ENCODE measurements around the gene TBC1D10A. TPM values are rescaled to one million over a fixed set of nuclear protein-coding genes. Genes with fewer than 3 reads are reported as not detected.

The TBC1D10A gene
- total RNA-seq, 1 experiment from 2014 or later = 8.4 TPM

DNA sequence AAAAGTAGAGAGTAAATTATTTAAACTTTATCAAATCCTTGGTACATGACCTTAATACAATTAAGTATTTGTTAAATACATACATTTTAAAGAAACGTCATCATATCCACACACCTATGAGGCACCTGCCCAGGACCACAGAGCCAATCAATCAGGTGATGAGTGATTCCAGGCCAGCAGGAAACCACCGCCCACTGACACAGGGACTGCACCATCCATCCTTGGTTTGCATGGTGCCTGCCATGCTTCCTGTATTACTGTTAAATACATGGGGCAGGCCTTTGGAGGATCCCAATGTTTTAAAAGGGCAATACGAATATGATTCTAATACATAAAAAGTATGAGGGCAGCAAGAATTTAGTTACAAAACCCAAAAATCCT lies 7.0 kb upstream of the TBC1D10A start:
- peaks cover 49 to 78% (median 68%) of the 10 kb centered on the region in 3 experiments for H3K36me3 Mint-ChIP-seq (ENCODE audit: insufficient read depth in 1 of 3, low read depth in 3 of 3)
- Histone ChIP-seq H3K9ac (ENCODE audit: extremely low read depth, insufficient read length, low read length) (no peak overlapping the region), H3K56ac (ENCODE audit: insufficient read length, low read depth, low read length) (no peak overlapping the region), H4K5ac (ENCODE audit: insufficient read length, low read depth, low read length) (no peak overlapping the region), H3K23me2 (ENCODE audit: insufficient read length, low read depth, low read length, poor library complexity, severe bottlenecking) (no peaks in the 10 kb centered on the region), H4K91ac (ENCODE audit: insufficient read length, low read depth, low read length) (no peak overlapping the region), H3K27me3 (ENCODE audit: insufficient read depth, low read length) (no peaks in the 10 kb centered on the region), H2AFZ (ENCODE audit: low read length) (no peak overlapping the region), H2AK5ac (ENCODE audit: insufficient read length, low read length) (no peak overlapping the region), H3K27ac (ENCODE audit: insufficient read length, low read depth, low read length) (no peak overlapping the region), H3K4ac (ENCODE audit: low read depth, low read length) (no peak overlapping the region), H3K79me2 (ENCODE audit: insufficient read depth, low read length) (0 out of 2 replicates have a peak, but pooled peaks cover 2% of the 10 kb centered on the region), H3K79me1 (ENCODE audit: insufficient read depth, low read depth, low read length, poor library complexity, severe bottlenecking) (no peaks in the 10 kb centered on the region), H3K18ac (ENCODE audit: insufficient read length, low read depth, low read length) (no peak overlapping the region), H3T11ph (ENCODE audit: low read length) (no peak overlapping the region), H2BK20ac (ENCODE audit: low read depth, low read length, poor library complexity, severe bottlenecking) (no peak overlapping the region), H4K8ac (replicated peaks; ENCODE audit: insufficient read length, low read depth, low read length) (no peak overlapping the region), H2BK12ac (ENCODE audit: insufficient read length, low read depth, low read length) (no peak overlapping the region), H2BK120ac (ENCODE audit: low read depth, low read length, poor library complexity, severe bottlenecking) (no peak overlapping the region), H3K14ac (ENCODE audit: insufficient read depth, low read length) (no peak overlapping the region), H3K4me2 (ENCODE audit: insufficient read depth, insufficient read length, low read length) (no peak overlapping the region), H4K20me1 (ENCODE audit: control insufficient read depth, insufficient read depth, insufficient read length) (no peaks in the 10 kb centered on the region), H3K4me1 (ENCODE audit: insufficient read depth, low read length) (no peaks in the 10 kb centered on the region), H3K9me3 (ENCODE audit: control insufficient read depth, low read depth, low read length) (no peaks in the 10 kb centered on the region), H2BK5ac (ENCODE audit: insufficient read length, low read length) (no peak overlapping the region), H3K23ac (ENCODE audit: insufficient read length, low read depth, low read length) (no peak overlapping the region), H2BK15ac (ENCODE audit: low read depth, low read length) (no peak overlapping the region)
- no peaks in the 10 kb centered on the region for H3K9me3 Mint-ChIP-seq
- no peaks in the 10 kb centered on the region for H3K27me3 Mint-ChIP-seq (ENCODE audit: low read depth)
- WGBS (ENCODE audit: extremely low coverage, insufficient read length, low lambda C conversion rate) = no CpG with 5 or more reads among the region's 3 CpGs
- peaks cover 0 to under 1% of the 10 kb centered on the region in 2 experiments; a peak in 1 of 4 replicates for H3K4me1 Mint-ChIP-seq
- no peak overlapping the region for H3K4me3 Mint-ChIP-seq
- no peak for DNase-seq
- no peak overlapping the region for H3K27ac Mint-ChIP-seq
- TF ChIP-seq, protein P1, sequence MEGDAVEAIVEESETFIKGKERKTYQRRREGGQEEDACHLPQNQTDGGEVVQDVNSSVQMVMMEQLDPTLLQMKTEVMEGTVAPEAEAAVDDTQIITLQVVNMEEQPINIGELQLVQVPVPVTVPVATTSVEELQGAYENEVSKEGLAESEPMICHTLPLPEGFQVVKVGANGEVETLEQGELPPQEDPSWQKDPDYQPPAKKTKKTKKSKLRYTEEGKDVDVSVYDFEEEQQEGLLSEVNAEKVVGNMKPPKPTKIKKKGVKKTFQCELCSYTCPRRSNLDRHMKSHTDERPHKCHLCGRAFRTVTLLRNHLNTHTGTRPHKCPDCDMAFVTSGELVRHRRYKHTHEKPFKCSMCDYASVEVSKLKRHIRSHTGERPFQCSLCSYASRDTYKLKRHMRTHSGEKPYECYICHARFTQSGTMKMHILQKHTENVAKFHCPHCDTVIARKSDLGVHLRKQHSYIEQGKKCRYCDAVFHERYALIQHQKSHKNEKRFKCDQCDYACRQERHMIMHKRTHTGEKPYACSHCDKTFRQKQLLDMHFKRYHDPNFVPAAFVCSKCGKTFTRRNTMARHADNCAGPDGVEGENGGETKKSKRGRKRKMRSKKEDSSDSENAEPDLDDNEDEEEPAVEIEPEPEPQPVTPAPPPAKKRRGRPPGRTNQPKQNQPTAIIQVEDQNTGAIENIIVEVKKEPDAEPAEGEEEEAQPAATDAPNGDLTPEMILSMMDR (conservative IDR thresholded peaks at IDR 0.05) = no peak

Measured in H9 (cell line).